ENCODE results near the gene SLC29A3. TPM values are rescaled to one million over a fixed set of nuclear protein-coding genes. Genes with fewer than 3 reads are reported as not detected.
"Not testable (repeated sequence)": the region's sequence is repeated elsewhere in the genome, so short reads cannot be mapped to it uniquely, and the experiment has no call there.

Gene SLC29A3
- total and polyA plus RNA-seq, 2 experiments from 2014 or later, result 10.3 to 12.3 TPM

GRCh38 chr10:71296811-71297210, 22.2 kb upstream of the SLC29A3 start:
- H3K27ac Mint-ChIP-seq; H3K4me1 Mint-ChIP-seq; H2AFZ ChIP-seq; H3K27ac ChIP-seq (ENCODE audit: low read depth); DNase-seq (ENCODE audit: low spot score); H3K79me2 ChIP-seq (replicated peaks; ENCODE audit: insufficient read depth); H3K27me3 ChIP-seq (ENCODE audit: insufficient read depth); H3K9me3 Mint-ChIP-seq; H3K4me1 ChIP-seq (ENCODE audit: insufficient read depth); H3K4me3 ChIP-seq; H4K20me1 ChIP-seq (replicated peaks; ENCODE audit: insufficient read depth); H3K36me3 ChIP-seq (ENCODE audit: insufficient read depth); H3K9me2 ChIP-seq (ENCODE audit: insufficient read depth); H3K4me2 ChIP-seq; H3K4me3 Mint-ChIP-seq; ATAC-seq; H3F3A ChIP-seq (replicated peaks; ENCODE audit: low read depth); H3K27me3 Mint-ChIP-seq (ENCODE audit: insufficient read depth, low read depth, poor library complexity): not testable (repeated sequence)
- H3K36me3 Mint-ChIP-seq (ENCODE audit: low read depth), result peaks cover 48% of the 10 kb centered on the region

- H3K4me1 Mint-ChIP-seq, result no peaks in the 10 kb centered on the region
- no peaks in the 10 kb centered on the region for H3K9me3 Mint-ChIP-seq
- Histone ChIP-seq H3K9me2 (ENCODE audit: insufficient read depth) (no peaks in the 10 kb centered on the region), H3K27me3 (ENCODE audit: insufficient read depth) (no peaks in the 10 kb centered on the region), H3K4me1 (ENCODE audit: insufficient read depth) (no peaks in the 10 kb centered on the region), H3K79me2 (replicated peaks; ENCODE audit: insufficient read depth) (no peaks in the 10 kb centered on the region), H3K4me2 (no peak overlapping the region), H3K4me3 (no peak overlapping the region), H3K36me3 (ENCODE audit: insufficient read depth) (no peaks in the 10 kb centered on the region; the same call in 1 of the 2 replicates), H3F3A (replicated peaks; ENCODE audit: low read depth) (no peaks in the 10 kb centered on the region), H2AFZ (no peak overlapping the region), H4K20me1 (replicated peaks; ENCODE audit: insufficient read depth) (peaks cover 4% of the 10 kb centered on the region; the same call in 1 of the 2 replicates), H3K27ac (ENCODE audit: low read depth) (no peak overlapping the region)
- no peaks in the 10 kb centered on the region for H3K27me3 Mint-ChIP-seq (ENCODE audit: insufficient read depth, low read depth, poor library complexity)
- ATAC-seq (no peak), DNase-seq (ENCODE audit: low spot score) (no peak)
- H3K4me3 Mint-ChIP-seq, result no peak overlapping the region
- no peak overlapping the region for H3K27ac Mint-ChIP-seq
- H3K36me3 Mint-ChIP-seq (ENCODE audit: low read depth), result peaks cover 47% of the 10 kb centered on the region
- TF ChIP-seq, protein P1, sequence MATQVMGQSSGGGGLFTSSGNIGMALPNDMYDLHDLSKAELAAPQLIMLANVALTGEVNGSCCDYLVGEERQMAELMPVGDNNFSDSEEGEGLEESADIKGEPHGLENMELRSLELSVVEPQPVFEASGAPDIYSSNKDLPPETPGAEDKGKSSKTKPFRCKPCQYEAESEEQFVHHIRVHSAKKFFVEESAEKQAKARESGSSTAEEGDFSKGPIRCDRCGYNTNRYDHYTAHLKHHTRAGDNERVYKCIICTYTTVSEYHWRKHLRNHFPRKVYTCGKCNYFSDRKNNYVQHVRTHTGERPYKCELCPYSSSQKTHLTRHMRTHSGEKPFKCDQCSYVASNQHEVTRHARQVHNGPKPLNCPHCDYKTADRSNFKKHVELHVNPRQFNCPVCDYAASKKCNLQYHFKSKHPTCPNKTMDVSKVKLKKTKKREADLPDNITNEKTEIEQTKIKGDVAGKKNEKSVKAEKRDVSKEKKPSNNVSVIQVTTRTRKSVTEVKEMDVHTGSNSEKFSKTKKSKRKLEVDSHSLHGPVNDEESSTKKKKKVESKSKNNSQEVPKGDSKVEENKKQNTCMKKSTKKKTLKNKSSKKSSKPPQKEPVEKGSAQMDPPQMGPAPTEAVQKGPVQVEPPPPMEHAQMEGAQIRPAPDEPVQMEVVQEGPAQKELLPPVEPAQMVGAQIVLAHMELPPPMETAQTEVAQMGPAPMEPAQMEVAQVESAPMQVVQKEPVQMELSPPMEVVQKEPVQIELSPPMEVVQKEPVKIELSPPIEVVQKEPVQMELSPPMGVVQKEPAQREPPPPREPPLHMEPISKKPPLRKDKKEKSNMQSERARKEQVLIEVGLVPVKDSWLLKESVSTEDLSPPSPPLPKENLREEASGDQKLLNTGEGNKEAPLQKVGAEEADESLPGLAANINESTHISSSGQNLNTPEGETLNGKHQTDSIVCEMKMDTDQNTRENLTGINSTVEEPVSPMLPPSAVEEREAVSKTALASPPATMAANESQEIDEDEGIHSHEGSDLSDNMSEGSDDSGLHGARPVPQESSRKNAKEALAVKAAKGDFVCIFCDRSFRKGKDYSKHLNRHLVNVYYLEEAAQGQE (IDR thresholded peaks at IDR 0.05; ENCODE audit: unreplicated experiment), result no peak
- TF ChIP-seq JUNB (IDR thresholded peaks at IDR 0.05; ENCODE audit: unreplicated experiment), result no peak
- no peak for TF ChIP-seq EZH2 (IDR thresholded peaks at IDR 0.05; ENCODE audit: low read depth, unreplicated experiment)
- no peak for TF ChIP-seq EZH2phosphoT487 (IDR thresholded peaks at IDR 0.05; ENCODE audit: unreplicated experiment)
- TF ChIP-seq ZNF331 (CRISPR knock-in tag; IDR thresholded peaks at IDR 0.05; ENCODE audit: low read depth), result no peak
- TF ChIP-seq POLR2AphosphoS5 (IDR thresholded peaks at IDR 0.05; ENCODE audit: low read depth), result no peak
- TF ChIP-seq STAT1 (IDR thresholded peaks at IDR 0.05; ENCODE audit: unreplicated experiment), result no peak
- no peak for TF ChIP-seq ZNF114 (CRISPR knock-in tag; IDR thresholded peaks at IDR 0.05)
- TF ChIP-seq CREB1 (CRISPR knock-in tag; IDR thresholded peaks at IDR 0.05; ENCODE audit: low read depth), result no peak
- no peak for TF ChIP-seq ETS1 (IDR thresholded peaks at IDR 0.05)
- TF ChIP-seq CTCF (conservative IDR thresholded peaks at IDR 0.05; ENCODE audit: low read depth in 2 of 2), result no peak
Measured at GRCh38 chr10:71297343-71297742, 21.7 kb upstream of the SLC29A3 start.

Data from GM23338 (cell line).